ENCODE results near the gene IDI1.

Gene IDI1

DNA sequence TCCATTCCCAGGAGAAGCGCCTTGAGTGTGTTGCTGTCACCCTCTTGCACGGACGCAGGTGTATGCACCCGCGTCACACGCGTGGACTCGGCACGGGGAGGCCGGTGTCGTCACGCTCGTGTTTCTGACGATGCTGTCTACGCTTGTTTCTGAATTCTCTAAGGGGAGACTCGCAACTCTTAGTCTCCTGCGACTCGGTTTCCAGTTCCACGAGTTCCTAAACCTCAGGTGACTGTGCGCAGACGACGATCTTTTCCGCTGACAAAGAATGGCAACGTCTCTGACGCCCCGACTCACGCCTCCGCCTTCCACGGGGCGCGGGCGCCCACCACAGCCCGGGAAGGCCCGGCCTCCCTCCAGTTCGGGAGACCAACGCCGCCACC lies 579 bp downstream of the IDI1 start:
- Histone ChIP-seq H3K79me2 (ENCODE audit: low read length) (peaks cover 74% of the 10 kb centered on the region), H3K9me2 (replicated peaks; ENCODE audit: insufficient read depth, low read length) (no peaks in the 10 kb centered on the region), H3K4me1 (ENCODE audit: low read length) (peaks cover 33% of the 10 kb centered on the region; the same call in 1 of the 2 replicates), H3K4me2 (ENCODE audit: low read depth, low read length) (peak overlapping the region; percentile 82), H2AFZ (ENCODE audit: low read length) (peak overlapping the region; percentile 32; the same call in 1 of the 2 replicates), H4K20me1 (ENCODE audit: insufficient read depth, low read length) (no peaks in the 10 kb centered on the region), H3K27ac (ENCODE audit: low read length) (peak overlapping the region; percentile 99), H3K4me3 (ENCODE audit: low read length) (peak overlapping the region; percentile 99), H3K27me3 (replicated peaks; ENCODE audit: insufficient read depth, low read length) (no peaks in the 10 kb centered on the region), H3F3A (ENCODE audit: insufficient read depth, low read length) (peaks cover 36% of the 10 kb centered on the region), H3K9me3 (replicated peaks; ENCODE audit: insufficient read depth, low read length) (no peaks in the 10 kb centered on the region), H3K36me3 (replicated peaks; ENCODE audit: insufficient read depth, low read length) (no peaks in the 10 kb centered on the region), H3K9ac (ENCODE audit: low read length) (peak overlapping the region; percentile 97)
- DNase-seq = peak; percentile 27
- TF ChIP-seq EZH2phosphoT487 (IDR thresholded peaks at IDR 0.05; ENCODE audit: low read length) (no peak), EZH2 (optimal IDR thresholded peaks at IDR 0.05; ENCODE audit: low read depth, low read length) (no peak)
- TF ChIP-seq, protein P1, sequence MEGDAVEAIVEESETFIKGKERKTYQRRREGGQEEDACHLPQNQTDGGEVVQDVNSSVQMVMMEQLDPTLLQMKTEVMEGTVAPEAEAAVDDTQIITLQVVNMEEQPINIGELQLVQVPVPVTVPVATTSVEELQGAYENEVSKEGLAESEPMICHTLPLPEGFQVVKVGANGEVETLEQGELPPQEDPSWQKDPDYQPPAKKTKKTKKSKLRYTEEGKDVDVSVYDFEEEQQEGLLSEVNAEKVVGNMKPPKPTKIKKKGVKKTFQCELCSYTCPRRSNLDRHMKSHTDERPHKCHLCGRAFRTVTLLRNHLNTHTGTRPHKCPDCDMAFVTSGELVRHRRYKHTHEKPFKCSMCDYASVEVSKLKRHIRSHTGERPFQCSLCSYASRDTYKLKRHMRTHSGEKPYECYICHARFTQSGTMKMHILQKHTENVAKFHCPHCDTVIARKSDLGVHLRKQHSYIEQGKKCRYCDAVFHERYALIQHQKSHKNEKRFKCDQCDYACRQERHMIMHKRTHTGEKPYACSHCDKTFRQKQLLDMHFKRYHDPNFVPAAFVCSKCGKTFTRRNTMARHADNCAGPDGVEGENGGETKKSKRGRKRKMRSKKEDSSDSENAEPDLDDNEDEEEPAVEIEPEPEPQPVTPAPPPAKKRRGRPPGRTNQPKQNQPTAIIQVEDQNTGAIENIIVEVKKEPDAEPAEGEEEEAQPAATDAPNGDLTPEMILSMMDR (IDR thresholded peaks at IDR 0.05; ENCODE audit: low read length) = no peak

DNA sequence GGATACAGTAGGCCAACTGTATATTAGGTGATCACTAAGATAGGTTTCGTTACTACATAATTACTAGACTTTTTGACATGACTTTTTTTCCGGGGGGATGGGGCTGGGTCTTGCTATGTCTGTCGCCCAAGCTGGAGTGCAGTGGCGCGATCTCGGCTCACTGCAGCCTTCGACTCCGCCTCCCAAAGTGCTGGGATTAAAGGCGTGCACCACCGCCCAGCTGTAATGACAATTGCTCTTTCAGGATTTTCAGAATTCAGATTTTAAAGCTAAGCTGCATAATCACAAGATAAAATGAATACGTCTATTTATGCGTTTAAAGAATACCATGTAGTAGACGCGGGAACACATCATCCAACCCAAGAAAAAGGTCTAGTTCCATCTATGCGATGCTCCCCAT lies 982 bp downstream of the IDI1 start:
- Histone ChIP-seq H3K9me3 (replicated peaks; ENCODE audit: insufficient read depth, low read length) (no peaks in the 10 kb centered on the region), H3K79me2 (ENCODE audit: low read length) (peaks cover 74% of the 10 kb centered on the region), H3K4me1 (ENCODE audit: low read length) (peaks cover 37% of the 10 kb centered on the region; the same call in 1 of the 2 replicates), H4K20me1 (ENCODE audit: insufficient read depth, low read length) (no peaks in the 10 kb centered on the region), H3K36me3 (replicated peaks; ENCODE audit: insufficient read depth, low read length) (no peaks in the 10 kb centered on the region), H2AFZ (ENCODE audit: low read length) (peak overlapping the region; percentile 32; the same call in 1 of the 2 replicates), H3K9ac (ENCODE audit: low read length) (peak overlapping the region; percentile 97), H3K27me3 (replicated peaks; ENCODE audit: insufficient read depth, low read length) (no peaks in the 10 kb centered on the region), H3K27ac (ENCODE audit: low read length) (peak overlapping the region; percentile 99), H3F3A (ENCODE audit: insufficient read depth, low read length) (peaks cover 40% of the 10 kb centered on the region), H3K9me2 (replicated peaks; ENCODE audit: insufficient read depth, low read length) (no peaks in the 10 kb centered on the region), H3K4me2 (ENCODE audit: low read depth, low read length) (peak overlapping the region; percentile 82), H3K4me3 (ENCODE audit: low read length) (peak overlapping the region; percentile 99)
- DNase-seq = peak; percentile 14
- TF ChIP-seq EZH2phosphoT487 (IDR thresholded peaks at IDR 0.05; ENCODE audit: low read length) (no peak), EZH2 (optimal IDR thresholded peaks at IDR 0.05; ENCODE audit: low read depth, low read length) (no peak)
- TF ChIP-seq, protein P1 (IDR thresholded peaks at IDR 0.05; ENCODE audit: low read length) = no peak

DNA sequence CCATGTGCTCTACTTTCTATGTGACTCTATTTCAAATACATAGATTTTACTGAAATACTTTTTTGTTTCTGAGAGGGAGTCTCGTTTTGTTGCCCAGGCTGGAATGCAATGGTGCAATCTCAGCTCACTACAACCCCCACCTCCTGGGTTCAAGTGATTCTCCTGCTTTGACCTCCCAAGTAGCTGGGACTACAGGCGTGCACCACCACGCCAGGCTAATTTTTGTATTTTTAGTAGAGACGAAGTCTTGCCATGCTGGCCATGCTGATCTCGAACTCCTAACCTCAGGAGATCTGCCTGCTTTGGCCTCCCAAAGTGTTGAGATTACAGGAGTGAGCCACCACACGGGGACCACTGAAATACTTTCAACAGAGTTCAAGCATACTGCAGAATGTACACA lies 3.5 kb downstream of the IDI1 start:
- H3K9ac ChIP-seq (ENCODE audit: low read length) = no peak overlapping the region
- TF ChIP-seq EZH2 (optimal IDR thresholded peaks at IDR 0.05; ENCODE audit: low read depth, low read length) (no peak), EZH2phosphoT487 (IDR thresholded peaks at IDR 0.05; ENCODE audit: low read length) (no peak)
- TF ChIP-seq, protein P1 (IDR thresholded peaks at IDR 0.05; ENCODE audit: low read length) = no peak
- H3K4me3 ChIP-seq (ENCODE audit: low read length) = no peak overlapping the region
- no peak overlapping the region; the same call in 1 of the 2 replicates for H3K27ac ChIP-seq (ENCODE audit: low read length)
- no peaks in the 10 kb centered on the region for H3K9me2 ChIP-seq (replicated peaks; ENCODE audit: insufficient read depth, low read length)
- no peak for DNase-seq
- no peak overlapping the region for H2AFZ ChIP-seq (ENCODE audit: low read length)
- peaks cover 54% of the 10 kb centered on the region for H3K79me2 ChIP-seq (ENCODE audit: low read length)
- peak overlapping the region; percentile 24; the same call in 1 of the 2 replicates for H3K4me2 ChIP-seq (ENCODE audit: low read depth, low read length)
- H3K9me3 ChIP-seq (replicated peaks; ENCODE audit: insufficient read depth, low read length) = no peaks in the 10 kb centered on the region
- 0 out of 2 replicates have a peak, but pooled peaks cover 29% of the 10 kb centered on the region for H3K4me1 ChIP-seq (ENCODE audit: low read length)
- H3F3A ChIP-seq (ENCODE audit: insufficient read depth, low read length) = peaks cover 32% of the 10 kb centered on the region
- H3K27me3 ChIP-seq (replicated peaks; ENCODE audit: insufficient read depth, low read length) = no peaks in the 10 kb centered on the region
- H4K20me1 ChIP-seq (ENCODE audit: insufficient read depth, low read length) = no peaks in the 10 kb centered on the region
- peaks cover 9% of the 10 kb centered on the region; the same call in 1 of the 2 replicates for H3K36me3 ChIP-seq (replicated peaks; ENCODE audit: insufficient read depth, low read length)

All from MM.1S (cell line).